HL-60/S4 treated with retinoic acid at 250 ng/mL for 4 days and 3 days (cell line): Measurements from ENCODE around the gene COL26A1.
"Not testable (repeated sequence)": the region's sequence is repeated elsewhere in the genome, so short reads cannot be mapped to it uniquely, and the experiment has no call there.

Experiments used
- in situ Hi-C: fragments of 300-500 bp; cut with MboI; formaldehyde crosslinking; loops from 2 replicates; pipeline ENCODE4 v1.7.0; 2022; ENCODE audit warnings: low sequenced_read_pairs

COL26A1 gene

GRCh38 chr7:101362334-101363195, at the start of gene COL26A1:
Gene COL26A1 (plus strand): TSS chr7:101362875. CDS start chr7:101363033, 158 bp downstream.
- in situ Hi-C loops = loop anchor here (10.0 kb wide), 1 partner anchor 902 kb away; no protein-coding TSS in a partner anchor

- in situ Hi-C loops = no loop called here
These were observed 47.3 kb upstream of the COL26A1 start for GRCh38 chr7:101315336-101315735.

GRCh38 chr7:101319401-101319800, 43.3 kb upstream of the COL26A1 start:
- in situ Hi-C loops = no loop called here

- in situ Hi-C loops = no loop called here
These were observed 40.9 kb upstream of the COL26A1 start, which contains the start of gene IFT22 for GRCh38 chr7:101321491-101322401. Gene IFT22 (minus strand): TSS chr7:101321812. CDS start chr7:101321709, 103 bp downstream.

GRCh38 chr7:101328159-101328558, 34.5 kb upstream of the COL26A1 start:
- in situ Hi-C loops = no loop called here

- in situ Hi-C loops = no loop called here
These were observed 32.6 kb upstream of the COL26A1 start for GRCh38 chr7:101330011-101330484.

- in situ Hi-C loops = no loop called here
These were observed 30.6 kb upstream of the COL26A1 start for GRCh38 chr7:101332026-101332425.

- in situ Hi-C loops = no loop called here
These were observed 28.8 kb upstream of the COL26A1 start for GRCh38 chr7:101333912-101334311.

GRCh38 chr7:101340379-101340778, 22.3 kb upstream of the COL26A1 start:
- in situ Hi-C loops = no loop called here

- in situ Hi-C loops = no loop called here
These were observed 19.8 kb upstream of the COL26A1 start for GRCh38 chr7:101342892-101343291.

GRCh38 chr7:101347477-101347876, 15.2 kb upstream of the COL26A1 start:
- in situ Hi-C loops = no loop called here

- in situ Hi-C loops = not testable (repeated sequence)
These were observed 14.1 kb upstream of the COL26A1 start for GRCh38 chr7:101348456-101349067.

- in situ Hi-C loops = not testable (repeated sequence)
These were observed 13.4 kb upstream of the COL26A1 start for GRCh38 chr7:101349300-101349699.

GRCh38 chr7:101352920-101353308, 9.8 kb upstream of the COL26A1 start:
- in situ Hi-C loops = no loop called here

GRCh38 chr7:101357433-101357832, 5.2 kb upstream of the COL26A1 start:
- in situ Hi-C loops = no loop called here

GRCh38 chr7:101363196-101363733, 590 bp downstream of the COL26A1 start:
- in situ Hi-C loops = loop anchor here (10.0 kb wide), 1 partner anchor 902 kb away; no protein-coding TSS in a partner anchor

GRCh38 chr7:101363734-101364374, 1.2 kb downstream of the COL26A1 start:
- in situ Hi-C loops = loop anchor here (10.0 kb wide), 1 partner anchor 901 kb away; no protein-coding TSS in a partner anchor

- in situ Hi-C loops = loop anchor here (10.0 kb wide), 1 partner anchor 899 kb away; no protein-coding TSS in a partner anchor
These were observed 3.3 kb downstream of the COL26A1 start for GRCh38 chr7:101365956-101366355.

- in situ Hi-C loops = loop anchor here (10.0 kb wide), 1 partner anchor 897 kb away; no protein-coding TSS in a partner anchor
These were observed 5.0 kb downstream of the COL26A1 start for GRCh38 chr7:101367676-101368075.
